Progenitor cell of endocrine pancreas (in vitro differentiated cells): ENCODE data around the gene NRDC. TPM values are rescaled to one million over a fixed set of nuclear protein-coding genes. Genes with fewer than 3 reads are reported as not detected.

Source experiments
- DNase-seq: peaks from one replicate; pipeline ENCODE4 v3.0.0; 2021; ENCODE audit warnings: low spot score; ENCODE audit not compliant: unreplicated experiment
- H3K27ac Mint-ChIP-seq: 2 replicates; pipeline ENCODE4 v1.8.0; 2021; ENCODE audit warnings: mild to moderate bottlenecking, moderate library complexity, mixed read lengths
- H3K27me3 Mint-ChIP-seq: 2 replicates; pipeline ENCODE4 v1.8.0; 2021; ENCODE audit warnings: mixed read lengths
- H3K36me3 Mint-ChIP-seq: 2 replicates; pipeline ENCODE4 v1.8.0; 2022; ENCODE audit warnings: mixed read lengths; ENCODE audit not compliant: insufficient read depth
- H3K4me1 Mint-ChIP-seq: 2 replicates; pipeline ENCODE4 v1.8.0; 2021; ENCODE audit warnings: low read depth, mixed read lengths
- H3K4me3 Mint-ChIP-seq: 2 replicates; pipeline ENCODE4 v1.8.0; 2021; ENCODE audit warnings: low read depth, mild to moderate bottlenecking, moderate library complexity, mixed read lengths
- H3K9me3 Mint-ChIP-seq: 2 replicates; pipeline ENCODE4 v1.8.0; 2021; ENCODE audit warnings: low read depth, mixed read lengths
- CTCF ChIP-seq: fragments of 200-600 bp; sonication (generic); IDR thresholded peaks from one replicate; pipeline ENCODE4 v1.5.0; 2021; ENCODE audit warnings: antibody characterized with exemption, mild to moderate bottlenecking; ENCODE audit not compliant: unreplicated experiment
- total RNA-seq: library from RNA; stranded (reverse); gene quantifications from 2 replicates; pipeline ENCODE4 v1.2.1, GENCODE V29; 2021

The NRDC gene
- total RNA-seq, 1 donor from 2014 or later: 200 TPM

- Mint-ChIP-seq H3K4me3 (no peak overlapping the region), H3K36me3 (peaks cover 11% of the 10 kb centered on the region), H3K27me3 (no peaks in the 10 kb centered on the region), H3K4me1 (peaks cover 12% of the 10 kb centered on the region), H3K27ac (no peak overlapping the region), H3K9me3 (no peaks in the 10 kb centered on the region)
- no peak for DNase-seq
- no peak for TF ChIP-seq CTCF
Observed at GRCh38 chr1:51920130-51920529, 41.6 kb upstream of the NRDC start.

- Mint-ChIP-seq H3K27ac (no peak overlapping the region), H3K4me3 (no peak overlapping the region), H3K36me3 (peaks cover 13% of the 10 kb centered on the region), H3K4me1 (peaks cover 15% of the 10 kb centered on the region), H3K9me3 (no peaks in the 10 kb centered on the region), H3K27me3 (no peaks in the 10 kb centered on the region)
- no peak for DNase-seq
- no peak for TF ChIP-seq CTCF
Observed at GRCh38 chr1:51919684-51920083, 41.2 kb upstream of the NRDC start.

- Mint-ChIP-seq H3K4me1 (peaks cover 13% of the 10 kb centered on the region), H3K27me3 (no peaks in the 10 kb centered on the region)
Observed at GRCh38 chr1:51916587-51917405, 38.3 kb upstream of the NRDC start.

GRCh38 chr1:51915951-51916350 is 37.4 kb upstream of the NRDC start:
- Mint-ChIP-seq H3K27me3 (no peaks in the 10 kb centered on the region), H3K27ac (no peak overlapping the region), H3K4me1 (peaks cover 10% of the 10 kb centered on the region), H3K36me3 (peaks cover 20% of the 10 kb centered on the region), H3K9me3 (no peaks in the 10 kb centered on the region), H3K4me3 (no peak overlapping the region)
- DNase-seq: no peak
- no peak for TF ChIP-seq CTCF

More at GRCh38 chr1:51916587-51917405, 38.3 kb upstream of the NRDC start:
- H3K27ac Mint-ChIP-seq: no peak overlapping the region
- no peak for DNase-seq
- H3K9me3 Mint-ChIP-seq: no peaks in the 10 kb centered on the region
- H3K4me3 Mint-ChIP-seq: no peak overlapping the region
- H3K36me3 Mint-ChIP-seq: peaks cover 18% of the 10 kb centered on the region
- TF ChIP-seq CTCF: no peak

- Mint-ChIP-seq H3K36me3 (peaks cover 16% of the 10 kb centered on the region), H3K9me3 (no peaks in the 10 kb centered on the region), H3K4me3 (no peak overlapping the region), H3K27ac (no peak overlapping the region), H3K4me1 (peaks cover 5% of the 10 kb centered on the region), H3K27me3 (no peaks in the 10 kb centered on the region)
- no peak for DNase-seq
- TF ChIP-seq CTCF: no peak
Observed at GRCh38 chr1:51912881-51913280, 34.4 kb upstream of the NRDC start.
